HG02571 (cell line): Measurements from ENCODE around the gene S100B.

Experiments used
- ATAC-seq: cut with Tn5 transposase; IDR thresholded peaks from one replicate; pipeline ENCODE4 v1.9.1; 2021; ENCODE audit warnings: mild to moderate bottlenecking, moderate library complexity; ENCODE audit not compliant: unreplicated experiment

S100B gene

DNA sequence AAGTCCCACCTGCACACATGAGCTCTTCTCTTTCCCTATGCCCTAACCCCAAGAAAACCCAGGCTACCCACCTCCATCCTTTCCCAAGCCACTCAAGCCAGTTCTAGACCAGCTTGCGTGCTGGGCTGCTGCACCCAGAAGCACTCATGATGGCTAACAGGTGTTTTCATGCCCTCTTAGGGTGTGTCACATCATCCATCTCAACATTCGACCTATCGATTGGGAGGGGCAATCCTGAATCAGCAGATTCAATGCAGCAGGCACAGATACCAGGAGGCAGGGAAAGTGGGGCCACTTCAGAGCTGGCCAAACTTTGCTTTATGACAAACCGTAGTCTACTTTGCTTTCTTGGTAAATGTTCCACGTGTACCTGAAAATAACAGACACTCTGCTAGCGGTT is 24.0 kb upstream of the S100B start:
- no peak for ATAC-seq

DNA sequence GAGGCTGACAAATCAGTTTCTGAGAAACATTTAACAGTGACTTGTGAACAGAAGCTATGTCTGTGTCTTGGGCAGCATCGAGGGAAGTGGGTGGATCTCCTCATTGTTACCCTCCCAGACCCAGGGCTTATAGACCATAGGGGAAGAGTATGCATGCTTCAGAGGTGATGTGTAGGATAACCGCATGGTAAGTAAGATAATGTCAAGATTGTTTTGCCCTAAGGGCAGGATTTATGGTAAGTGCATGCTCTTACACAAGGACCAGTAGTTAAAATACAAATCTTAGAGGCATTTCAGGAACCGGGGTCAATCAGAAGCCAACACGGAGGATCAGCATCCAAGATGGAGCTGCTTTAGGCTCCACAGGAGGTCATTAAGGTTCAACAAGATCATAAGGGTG is 22.8 kb upstream of the S100B start:
- ATAC-seq = no peak

GRCh38 chr21:46626975-46627501 is 22.2 kb upstream of the S100B start:
- ATAC-seq = no peak

- no peak for ATAC-seq
Measured at GRCh38 chr21:46626536-46626935, 21.7 kb upstream of the S100B start.

DNA sequence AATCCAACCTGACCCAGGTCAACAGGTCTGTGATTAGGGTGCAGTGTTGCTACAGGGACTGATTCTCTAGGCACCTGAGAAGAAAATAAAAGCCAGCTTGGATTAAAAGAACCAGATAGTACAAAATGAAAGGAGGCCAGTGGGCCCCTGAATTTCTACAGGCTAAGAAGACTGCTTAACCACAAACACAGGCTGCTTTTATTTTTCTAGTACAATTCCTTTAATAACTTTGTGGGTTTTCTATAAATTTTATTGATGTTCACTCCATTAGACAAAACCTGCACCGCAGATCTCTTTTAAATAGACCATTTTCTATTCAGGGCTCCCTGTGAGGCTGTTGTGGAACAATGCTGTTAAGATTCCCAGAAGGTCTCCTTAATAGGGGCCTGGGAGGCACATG is 20.9 kb upstream of the S100B start:
- ATAC-seq = no peak

- no peak for ATAC-seq
Measured at GRCh38 chr21:46624050-46624449, 19.2 kb upstream of the S100B start.

DNA sequence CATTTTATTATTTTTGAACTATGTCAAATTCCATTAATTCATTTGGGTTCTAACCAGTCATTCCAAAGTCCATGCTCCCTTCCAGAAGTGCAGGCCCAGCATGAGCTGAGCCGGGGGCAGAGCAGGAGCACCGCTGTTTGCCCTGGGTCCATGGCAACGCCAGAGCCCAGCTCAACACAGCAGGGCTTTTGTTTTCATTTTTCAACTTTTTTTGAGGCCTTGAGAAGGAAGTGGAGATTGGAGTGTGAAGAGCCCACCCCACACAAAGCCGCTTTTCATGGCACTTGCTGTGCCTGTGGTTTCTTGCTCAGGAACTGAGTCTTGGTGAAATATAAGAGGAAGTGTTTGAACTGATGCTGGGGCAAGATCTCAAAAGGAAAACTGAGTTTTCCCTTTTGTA is 17.3 kb upstream of the S100B start:
- no peak for ATAC-seq

- no peak for ATAC-seq
Measured at GRCh38 chr21:46621457-46622182, 16.7 kb upstream of the S100B start.

- ATAC-seq = no peak
Measured at GRCh38 chr21:46620846-46621245, 16.0 kb upstream of the S100B start.

DNA sequence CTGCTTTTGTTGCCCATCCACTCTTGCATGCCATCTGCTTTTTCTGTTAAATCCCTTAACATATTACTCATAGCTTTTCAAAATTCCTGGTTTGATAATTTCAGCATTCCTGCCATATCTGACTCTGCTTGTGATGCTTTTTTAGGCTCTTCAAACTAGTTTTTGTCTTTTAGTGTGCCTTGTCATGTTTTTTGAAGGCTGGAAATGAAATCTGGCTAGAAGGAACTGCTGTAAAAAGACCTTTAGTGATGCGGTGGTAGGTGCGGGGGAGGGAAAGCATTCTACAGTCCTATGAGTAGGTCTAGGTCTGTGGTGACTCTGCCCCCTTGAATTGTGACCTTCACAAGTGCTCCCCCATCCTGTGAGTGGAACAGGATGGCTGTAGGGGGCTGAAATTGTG is 15.0 kb upstream of the S100B start:
- no peak for ATAC-seq

DNA sequence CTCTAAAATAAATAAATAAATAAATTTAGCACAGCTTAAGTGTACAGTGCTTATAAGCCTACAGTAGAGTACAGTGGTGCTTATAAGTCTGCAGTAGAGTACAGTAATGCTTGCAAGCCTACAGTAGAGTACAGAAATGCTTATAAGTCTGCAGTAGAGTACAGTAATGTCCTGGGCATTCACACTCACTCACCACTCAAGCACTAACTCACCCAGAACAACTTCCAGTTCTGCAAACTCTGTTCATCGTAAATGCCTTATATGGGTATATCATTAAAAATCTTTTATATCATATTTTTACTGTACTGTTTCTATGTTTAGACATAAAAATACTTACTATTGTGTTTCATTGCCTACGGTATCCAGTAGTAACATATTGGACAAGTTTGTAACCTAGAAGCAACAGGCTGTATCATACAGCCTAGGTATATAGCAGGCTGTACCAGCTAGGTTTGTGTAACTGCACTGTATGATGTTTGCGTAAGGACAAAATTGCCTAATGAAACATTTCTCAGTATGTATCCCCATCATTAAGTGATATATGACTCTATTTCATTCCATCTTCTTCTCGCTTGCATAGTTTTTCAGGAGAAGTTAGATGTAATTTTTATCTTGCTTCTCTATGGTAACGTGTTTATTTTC is 14.0 kb upstream of the S100B start:
- ATAC-seq = no peak

DNA sequence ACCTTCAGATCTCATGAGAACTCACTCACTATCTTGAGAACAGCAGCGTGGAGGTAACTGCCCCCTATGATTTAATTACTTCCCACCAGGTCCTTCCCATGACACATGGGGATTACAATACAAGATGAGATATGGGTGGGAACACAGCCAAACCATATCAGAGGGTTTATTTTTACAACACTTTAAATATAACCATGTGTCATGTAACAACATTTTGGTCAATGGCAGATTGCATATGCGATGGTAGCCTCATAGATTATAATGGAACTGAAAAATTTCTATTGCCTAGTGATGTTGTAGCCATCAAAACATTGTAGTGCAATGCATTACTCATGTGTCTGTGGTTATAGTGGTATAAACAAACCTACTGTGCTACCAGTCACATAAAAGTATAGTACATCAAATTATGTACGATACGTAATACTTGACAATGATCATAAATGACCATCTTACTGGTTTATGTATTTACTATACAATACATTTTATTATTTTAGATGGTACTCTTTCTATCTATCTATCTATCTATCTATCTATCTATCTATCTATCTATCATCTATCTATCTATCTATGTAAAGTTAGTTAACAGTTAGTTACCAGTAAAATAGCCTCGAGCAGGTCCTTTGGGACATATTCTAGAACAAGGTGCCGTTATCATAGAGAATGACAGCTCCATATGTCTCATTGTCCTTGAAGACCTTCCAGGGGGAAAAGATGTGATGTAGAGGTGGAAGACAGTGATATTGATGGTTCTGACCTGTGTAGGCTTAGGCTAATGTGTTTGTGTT is 12.6 kb upstream of the S100B start:
- ATAC-seq = no peak

- ATAC-seq = no peak
Measured at GRCh38 chr21:46616656-46617055, 11.8 kb upstream of the S100B start.

- no peak for ATAC-seq
Measured at GRCh38 chr21:46616050-46616449, 11.2 kb upstream of the S100B start.

DNA sequence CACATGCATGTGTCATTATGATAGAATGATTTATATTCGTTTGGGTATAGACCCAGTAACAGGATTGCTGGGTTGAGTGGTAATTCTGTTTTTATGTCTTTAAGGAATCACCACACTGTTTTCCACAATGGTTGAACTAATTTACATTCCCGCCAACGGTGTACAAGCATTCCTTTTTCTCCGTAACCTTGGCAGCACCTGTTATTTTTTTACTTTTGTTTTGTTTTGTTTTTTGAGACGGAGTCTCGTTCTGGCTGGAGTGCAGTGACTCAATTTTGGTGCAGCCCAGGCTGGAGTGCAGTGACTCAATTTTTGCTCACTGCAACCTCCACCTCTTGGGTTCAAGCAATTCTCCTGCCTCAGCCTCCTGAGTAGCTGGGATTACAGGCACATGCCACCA is 8.5 kb upstream of the S100B start:
- no peak for ATAC-seq

- no peak for ATAC-seq
Measured at GRCh38 chr21:46610018-46610701, 5.3 kb upstream of the S100B start.

DNA sequence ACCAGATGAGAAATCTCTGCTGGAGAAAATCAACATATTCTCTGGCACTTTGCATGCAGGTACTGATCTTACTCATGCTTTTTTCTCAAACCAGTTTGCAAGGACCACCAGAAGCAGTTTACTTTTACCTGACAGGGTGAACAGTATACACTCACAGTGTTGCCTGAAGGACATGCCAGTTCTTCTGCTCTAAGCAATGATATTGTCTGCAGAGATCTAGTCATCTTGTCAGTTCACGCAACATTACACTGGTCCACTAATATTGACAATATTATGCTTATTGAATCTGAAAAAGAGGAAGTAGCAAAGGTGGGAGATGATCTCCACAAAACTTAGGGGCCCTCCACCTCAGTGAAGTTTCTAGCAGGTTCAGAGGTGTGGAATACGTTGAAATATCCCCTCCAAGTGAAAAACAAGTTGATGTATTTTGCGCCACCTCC is 3.8 kb upstream of the S100B start:
- ATAC-seq = no peak

- no peak for ATAC-seq
Measured at GRCh38 chr21:46607636-46608035, 2.8 kb upstream of the S100B start.

- ATAC-seq = no peak
Measured at GRCh38 chr21:46606427-46606813, 1.5 kb upstream of the S100B start.

GRCh38 chr21:46605767-46606426 is 1.0 kb upstream of the S100B start:
- no peak for ATAC-seq
